ENCODE data around the gene FDXR. TPM values are rescaled to one million over a fixed set of nuclear protein-coding genes. Genes with fewer than 3 reads are reported as not detected.

Gene FDXR
- total RNA-seq, 1 donor: 23.5 TPM

DNA sequence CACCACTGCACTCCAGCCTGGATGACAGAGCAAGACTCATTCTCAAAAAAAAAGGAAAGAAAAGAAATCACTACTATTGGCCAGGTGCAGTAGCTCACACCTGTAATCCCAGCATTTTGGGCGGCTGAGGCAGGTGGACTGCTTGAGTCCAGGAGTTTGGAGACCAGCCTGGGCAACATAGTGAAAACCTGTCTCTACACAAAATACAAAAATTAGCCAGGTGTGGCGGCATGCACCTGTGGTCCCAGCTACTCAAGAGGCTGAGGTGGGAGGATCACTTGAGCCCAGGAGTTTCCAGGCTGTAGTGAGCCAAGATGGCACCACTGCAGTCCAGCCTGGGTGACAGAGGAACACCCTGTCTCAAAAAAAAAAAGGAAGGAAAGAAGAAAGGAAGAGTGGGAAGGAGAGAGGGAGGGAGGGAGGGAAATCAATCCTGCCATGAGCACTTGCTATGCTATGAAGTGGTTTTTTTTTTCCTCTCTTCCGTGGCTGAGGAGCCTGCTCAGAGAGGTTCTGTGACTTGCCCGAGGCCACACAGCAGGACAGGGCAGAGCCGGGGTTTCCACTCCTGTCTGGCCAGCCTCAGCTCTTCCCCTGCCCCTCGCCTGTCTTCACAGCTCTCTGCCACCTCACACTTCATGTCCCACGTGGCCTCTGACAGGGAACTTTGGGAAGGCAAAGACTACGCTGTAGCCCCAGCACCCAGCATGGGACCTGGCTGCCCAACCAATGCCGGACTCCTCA is 24.0 kb downstream of the FDXR start:
- H3K36me3 ChIP-seq (ENCODE audit: insufficient read depth, low read length): no peaks in the 10 kb centered on the region
- peaks cover 28% of the 10 kb centered on the region for H3K27me3 ChIP-seq (ENCODE audit: insufficient read depth, low read length)
- DNase-seq (ENCODE audit: insufficient read length, low spot score, missing footprints): no peak
- no peak overlapping the region for H3K4me3 ChIP-seq (ENCODE audit: insufficient read depth, low read length)
- no peaks in the 10 kb centered on the region for H3K4me1 ChIP-seq (ENCODE audit: insufficient read depth, low read length)
- no peaks in the 10 kb centered on the region for H3K79me2 ChIP-seq (ENCODE audit: insufficient read depth, low read length)
- H2AFZ ChIP-seq (ENCODE audit: low read length): no peak overlapping the region
- H3K9me3 ChIP-seq (ENCODE audit: low read depth, low read length): no peaks in the 10 kb centered on the region
- TF ChIP-seq CTCF (IDR thresholded peaks at IDR 0.05; ENCODE audit: extremely low read depth, low read depth, low read length): no peak
- no peak overlapping the region for H3K4me2 ChIP-seq (ENCODE audit: insufficient read depth, low read length)
- H4K20me1 ChIP-seq (ENCODE audit: insufficient read depth, low read length): no peaks in the 10 kb centered on the region
- no peak overlapping the region for H3K27ac ChIP-seq (ENCODE audit: low read depth, low read length)

- Histone ChIP-seq H3K27ac (ENCODE audit: low read depth, low read length) (no peak overlapping the region), H3K79me2 (ENCODE audit: insufficient read depth, low read length) (no peaks in the 10 kb centered on the region), H2AFZ (ENCODE audit: low read length) (no peak overlapping the region), H3K36me3 (ENCODE audit: insufficient read depth, low read length) (no peaks in the 10 kb centered on the region), H3K4me2 (ENCODE audit: insufficient read depth, low read length) (no peak overlapping the region), H4K20me1 (ENCODE audit: insufficient read depth, low read length) (no peaks in the 10 kb centered on the region), H3K4me3 (ENCODE audit: insufficient read depth, low read length) (no peak overlapping the region), H3K27me3 (ENCODE audit: insufficient read depth, low read length) (peaks cover 6% of the 10 kb centered on the region), H3K4me1 (ENCODE audit: insufficient read depth, low read length) (no peaks in the 10 kb centered on the region), H3K9me3 (ENCODE audit: low read depth, low read length) (no peaks in the 10 kb centered on the region)
- DNase-seq (ENCODE audit: insufficient read length, low spot score, missing footprints): no peak
- TF ChIP-seq CTCF (IDR thresholded peaks at IDR 0.05; ENCODE audit: extremely low read depth, low read depth, low read length): no peak
Observed at GRCh38 chr17:74846621-74847020, 26.2 kb downstream of the FDXR start.

GRCh38 chr17:74843352-74843627 is 29.5 kb downstream of the FDXR start:
- H3K4me2 ChIP-seq (ENCODE audit: insufficient read depth, low read length): no peak overlapping the region
- H3K27ac ChIP-seq (ENCODE audit: low read depth, low read length): no peak overlapping the region
- no peaks in the 10 kb centered on the region for H4K20me1 ChIP-seq (ENCODE audit: insufficient read depth, low read length)
- H3K9me3 ChIP-seq (ENCODE audit: low read depth, low read length): no peaks in the 10 kb centered on the region
- TF ChIP-seq CTCF (IDR thresholded peaks at IDR 0.05; ENCODE audit: extremely low read depth, low read depth, low read length): no peak
- H3K36me3 ChIP-seq (ENCODE audit: insufficient read depth, low read length): no peaks in the 10 kb centered on the region
- peaks cover 4% of the 10 kb centered on the region for H3K4me1 ChIP-seq (ENCODE audit: insufficient read depth, low read length)
- DNase-seq (ENCODE audit: insufficient read length, low spot score, missing footprints): no peak
- no peak overlapping the region for H2AFZ ChIP-seq (ENCODE audit: low read length)
- H3K27me3 ChIP-seq (ENCODE audit: insufficient read depth, low read length): no peaks in the 10 kb centered on the region
- H3K79me2 ChIP-seq (ENCODE audit: insufficient read depth, low read length): no peaks in the 10 kb centered on the region
- no peak overlapping the region for H3K4me3 ChIP-seq (ENCODE audit: insufficient read depth, low read length)

DNA sequence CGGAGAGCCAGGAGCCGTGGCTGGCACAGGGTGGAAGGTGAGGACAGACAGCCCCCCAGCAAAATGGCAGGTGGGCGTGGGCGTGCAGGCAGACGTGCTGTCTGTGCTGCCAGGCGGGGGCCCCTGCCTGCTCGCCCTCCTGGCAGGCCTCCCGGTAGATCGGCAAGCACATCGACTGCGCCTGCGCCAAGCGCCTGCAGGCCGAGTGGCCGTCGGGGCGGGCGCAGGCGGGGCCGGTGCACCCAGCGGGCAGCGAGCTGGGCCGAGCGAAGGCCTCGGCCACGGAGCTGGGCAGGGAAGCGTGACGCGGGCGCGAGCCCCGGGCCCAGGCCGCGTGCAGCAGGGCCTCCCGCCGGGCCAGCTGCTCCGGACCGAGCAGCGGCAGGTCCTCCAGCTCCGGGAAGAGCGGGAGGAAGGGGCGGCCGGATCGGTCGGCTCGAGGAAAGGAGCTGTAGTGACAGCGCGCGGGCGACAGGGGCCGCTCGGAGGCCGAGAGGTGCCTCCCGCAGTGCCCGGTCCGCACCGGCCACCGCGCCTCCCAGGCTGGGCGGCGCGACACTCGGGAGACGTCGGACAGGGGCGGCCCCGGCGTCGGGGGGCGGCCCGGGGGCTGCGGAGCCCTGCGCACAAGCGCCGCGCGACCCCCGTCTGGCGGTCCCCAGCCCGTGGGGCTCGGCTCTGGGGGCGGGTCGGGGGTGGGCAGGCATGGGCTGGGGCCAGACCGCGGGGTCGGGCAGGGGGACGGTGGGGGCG is 30.0 kb downstream of the FDXR start:
- TF ChIP-seq CTCF (IDR thresholded peaks at IDR 0.05; ENCODE audit: extremely low read depth, low read depth, low read length): peak; percentile 22
- Histone ChIP-seq H3K27ac (ENCODE audit: low read depth, low read length) (no peak overlapping the region), H3K9me3 (ENCODE audit: low read depth, low read length) (no peaks in the 10 kb centered on the region), H4K20me1 (ENCODE audit: insufficient read depth, low read length) (no peaks in the 10 kb centered on the region), H3K27me3 (ENCODE audit: insufficient read depth, low read length) (no peaks in the 10 kb centered on the region), H2AFZ (ENCODE audit: low read length) (peak overlapping the region; percentile 29), H3K79me2 (ENCODE audit: insufficient read depth, low read length) (no peaks in the 10 kb centered on the region), H3K36me3 (ENCODE audit: insufficient read depth, low read length) (no peaks in the 10 kb centered on the region), H3K4me2 (ENCODE audit: insufficient read depth, low read length) (peak overlapping the region; percentile 65), H3K4me1 (ENCODE audit: insufficient read depth, low read length) (peaks cover 4% of the 10 kb centered on the region), H3K4me3 (ENCODE audit: insufficient read depth, low read length) (peak overlapping the region; percentile 64)
- DNase-seq (ENCODE audit: insufficient read length, low spot score, missing footprints): peak; percentile 100

Data from osteoblast (primary cell).